ENCODE data around the gene GNAT1. TPM values are rescaled to one million over a fixed set of nuclear protein-coding genes. Genes with fewer than 3 reads are reported as not detected.
A peak's percentile ranks its signal among the peaks of the same experiment; 100 is the strongest.

Gene GNAT1
- total RNA-seq, 1 experiment from 2014 or later, result 0.13 TPM

- Mint-ChIP-seq H3K4me1 (no peaks in the 10 kb centered on the region; the same call in 1 of the 2 replicates), H3K9me3 (no peaks in the 10 kb centered on the region)
- POLR2A ChIA-PET, result interaction anchor here (1.6 kb wide), 1 partner anchor 20 kb away, joined by 4 read pairs; no protein-coding TSS in a partner anchor
These were observed 10.3 kb downstream of the GNAT1 start for GRCh38 chr3:50201573-50202315.

DNA sequence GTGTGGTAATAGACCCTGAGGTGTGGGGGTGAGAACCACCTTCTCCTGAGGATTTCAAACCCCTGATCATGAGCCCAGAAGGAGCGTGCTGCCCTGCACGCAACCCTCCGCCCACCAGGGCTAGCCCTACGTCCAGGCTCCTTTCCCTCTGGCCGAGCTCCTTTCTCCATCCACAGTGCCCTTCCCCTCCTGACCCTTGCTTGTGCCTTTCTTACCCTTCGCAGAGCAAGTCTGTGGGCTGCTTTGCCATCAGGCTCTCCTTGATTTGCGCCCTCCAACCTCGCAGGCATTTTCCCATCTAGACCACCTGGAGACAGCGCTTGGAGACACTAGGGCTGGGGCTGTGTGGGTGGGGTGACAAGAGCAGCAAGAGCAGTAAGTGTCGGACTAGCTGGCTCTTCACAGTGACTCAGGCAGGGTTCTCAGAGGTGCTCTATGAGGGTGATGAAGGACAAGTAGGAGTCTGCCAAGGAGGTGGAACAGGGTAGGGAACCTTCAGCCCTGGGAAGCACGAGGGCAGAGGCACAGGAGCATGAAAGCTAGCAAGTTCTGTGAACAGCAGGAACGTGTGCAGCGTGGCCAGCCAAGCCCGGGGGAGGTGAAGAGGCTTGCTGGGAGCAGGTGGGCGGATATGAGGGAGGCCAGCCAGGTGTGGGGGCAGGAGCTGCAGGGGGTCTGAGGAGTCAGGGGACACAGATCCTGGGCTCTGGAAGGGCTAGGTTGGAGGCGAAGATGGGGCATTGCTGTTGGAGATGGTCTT, 11.1 kb downstream of the GNAT1 start:
- Mint-ChIP-seq H3K36me3 (no peaks in the 10 kb centered on the region), H3K27ac (no peak overlapping the region), H3K4me3 (no peak overlapping the region), H3K27me3 (ENCODE audit: low read depth) (peaks cover 35% of the 10 kb centered on the region), H3K4me1 (no peaks in the 10 kb centered on the region; the same call in 1 of the 2 replicates), H3K9me3 (no peaks in the 10 kb centered on the region)
- DNase-seq (ENCODE audit: low spot score) (no peak), ATAC-seq (no peak)
- no peak for TF ChIP-seq CDX4 (CRISPR knock-in tag; IDR thresholded peaks at IDR 0.05; ENCODE audit: borderline replicate concordance)
- ChIA-PET CTCF (interaction anchor here (0.9 to 6.1 kb wide), 10 partner anchors 8 to 101 kb away, joined by 3 to 133 read pairs (median 8); partner anchors contain the start of genes GNAT1 and HYAL1), POLR2A (interaction anchor here (1.6 kb wide), 1 partner anchor 19 kb away, joined by 4 read pairs; no protein-coding TSS in a partner anchor)

More at GRCh38 chr3:50201573-50202315, 10.3 kb downstream of the GNAT1 start:
- Mint-ChIP-seq H3K4me3 (no peak overlapping the region), H3K36me3 (no peaks in the 10 kb centered on the region), H3K27me3 (ENCODE audit: low read depth) (peaks cover 27% of the 10 kb centered on the region), H3K27ac (no peak overlapping the region)
- TF ChIP-seq GABPB1 (CRISPR knock-in tag; IDR thresholded peaks at IDR 0.05) (peak; percentile 25; the same call in 1 of the 2 replicates), PREB (CRISPR knock-in tag; IDR thresholded peaks at IDR 0.05; ENCODE audit: borderline replicate concordance) (no peak)
- ATAC-seq (no peak), DNase-seq (ENCODE audit: low spot score) (no peak)
- CTCF ChIA-PET, result interaction anchor here (0.9 to 6.1 kb wide), 9 partner anchors 8 to 101 kb away, joined by 3 to 133 read pairs (median 10); partner anchors contain the start of genes GNAT1 and HYAL1

DNA sequence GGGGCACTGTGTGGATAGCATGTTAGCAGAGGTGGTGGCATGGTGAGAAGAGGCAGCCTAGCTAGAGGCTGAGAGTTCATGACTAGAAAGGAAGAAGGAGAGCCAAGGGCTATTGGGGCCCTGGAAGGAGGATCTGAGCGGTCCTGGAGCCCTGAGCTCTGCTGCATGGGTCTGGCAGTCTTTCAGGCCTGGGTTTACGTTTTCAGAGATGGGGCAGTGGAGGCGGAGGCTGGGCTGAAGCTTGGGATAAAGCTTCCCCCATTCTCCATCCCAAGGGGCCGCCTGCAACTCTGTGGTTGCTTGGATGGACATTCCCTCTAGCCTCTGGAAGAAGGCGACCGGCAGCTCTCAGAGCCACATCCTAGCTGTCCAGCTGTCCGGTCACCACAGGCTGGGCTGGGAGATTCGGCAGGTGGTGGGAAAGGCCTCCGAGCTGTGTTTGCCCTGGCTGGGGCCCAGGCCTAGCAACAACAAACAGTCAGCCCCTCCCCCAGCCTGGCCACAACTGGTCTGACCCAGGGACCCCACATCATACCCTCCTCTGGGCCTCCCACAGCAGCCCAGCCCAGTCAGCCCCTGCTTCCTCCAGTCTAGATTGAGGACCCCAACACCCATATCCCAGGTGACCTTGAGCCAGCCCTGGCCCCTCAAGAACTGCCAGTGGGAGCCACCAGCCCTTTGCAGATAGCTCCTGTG, 11.9 kb downstream of the GNAT1 start:
- Mint-ChIP-seq H3K27me3 (ENCODE audit: low read depth) (peaks cover 38% of the 10 kb centered on the region), H3K4me1 (no peaks in the 10 kb centered on the region; the same call in 1 of the 2 replicates), H3K27ac (no peak overlapping the region), H3K9me3 (no peaks in the 10 kb centered on the region), H3K36me3 (no peaks in the 10 kb centered on the region), H3K4me3 (no peak overlapping the region)
- ATAC-seq (no peak), DNase-seq (ENCODE audit: low spot score) (no peak)
- ChIA-PET CTCF (interaction anchor here (1.1 to 6.1 kb wide), 12 partner anchors 8 to 100 kb away, joined by 3 to 133 read pairs (median 10); partner anchors contain the start of genes GNAT1 and HYAL1), POLR2A (interaction anchor here (1.6 kb wide), 1 partner anchor 19 kb away, joined by 4 read pairs; no protein-coding TSS in a partner anchor)
- peak; percentile 47; the same call in 1 of the 2 replicates for TF ChIP-seq GABPB1 (CRISPR knock-in tag; IDR thresholded peaks at IDR 0.05)
- TF ChIP-seq, protein P1, sequence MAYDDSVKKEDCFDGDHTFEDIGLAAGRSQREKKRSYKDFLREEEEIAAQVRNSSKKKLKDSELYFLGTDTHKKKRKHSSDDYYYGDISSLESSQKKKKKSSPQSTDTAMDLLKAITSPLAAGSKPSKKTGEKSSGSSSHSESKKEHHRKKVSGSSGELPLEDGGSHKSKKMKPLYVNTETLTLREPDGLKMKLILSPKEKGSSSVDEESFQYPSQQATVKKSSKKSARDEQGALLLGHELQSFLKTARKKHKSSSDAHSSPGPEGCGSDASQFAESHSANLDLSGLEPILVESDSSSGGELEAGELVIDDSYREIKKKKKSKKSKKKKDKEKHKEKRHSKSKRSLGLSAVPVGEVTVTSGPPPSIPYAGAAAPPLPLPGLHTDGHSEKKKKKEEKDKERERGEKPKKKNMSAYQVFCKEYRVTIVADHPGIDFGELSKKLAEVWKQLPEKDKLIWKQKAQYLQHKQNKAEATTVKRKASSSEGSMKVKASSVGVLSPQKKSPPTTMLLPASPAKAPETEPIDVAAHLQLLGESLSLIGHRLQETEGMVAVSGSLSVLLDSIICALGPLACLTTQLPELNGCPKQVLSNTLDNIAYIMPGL (CRISPR knock-in tag; IDR thresholded peaks at IDR 0.05), result no peak

DNA sequence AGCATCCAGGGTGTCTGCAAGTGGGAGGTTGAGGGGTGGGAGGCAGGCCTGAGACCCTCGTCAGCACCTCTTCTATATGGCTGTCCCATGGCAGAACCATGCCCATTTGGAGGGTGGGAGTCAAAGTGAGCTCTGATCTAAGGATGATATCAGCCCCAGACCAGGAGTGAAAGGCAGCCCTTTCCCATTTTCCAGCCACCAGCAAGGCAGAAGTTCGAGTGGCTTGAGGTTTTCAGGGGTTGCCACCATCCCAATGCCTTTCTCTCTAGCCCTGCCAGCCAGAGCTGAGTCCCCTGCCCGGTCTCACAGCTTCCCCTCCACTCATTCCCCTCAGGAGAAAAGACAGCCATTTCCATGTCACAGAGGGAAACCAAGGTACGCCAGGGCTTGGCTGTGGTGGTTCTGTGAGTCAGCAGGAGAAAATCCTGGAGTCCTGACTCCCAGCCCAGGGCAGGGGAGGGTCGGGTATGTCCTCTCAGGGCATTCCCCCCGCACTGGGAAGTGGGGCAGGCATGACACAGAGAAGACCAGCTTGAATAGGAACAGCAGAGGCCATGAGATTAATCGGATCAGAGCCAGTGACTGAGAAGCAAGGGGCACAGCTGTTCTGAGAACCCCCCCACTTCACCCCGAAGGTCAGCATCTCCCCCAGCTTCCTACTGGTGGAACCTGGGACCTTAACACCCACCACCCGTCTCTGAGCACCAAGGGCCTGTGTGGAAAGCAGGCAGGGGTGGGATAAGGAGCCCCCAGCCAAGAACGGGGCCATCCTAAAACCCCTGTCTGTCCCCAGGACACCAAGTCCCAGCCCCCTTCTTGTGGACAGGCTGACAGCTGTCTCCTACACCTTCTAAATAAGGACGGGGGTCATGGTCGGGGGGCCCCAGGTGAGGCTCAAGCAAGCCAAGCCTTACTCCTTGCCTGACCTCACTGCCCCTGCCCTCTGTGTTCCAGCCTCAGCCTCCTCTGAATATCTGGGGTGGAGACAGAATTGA, 12.7 kb downstream of the GNAT1 start:
- ATAC-seq (no peak), DNase-seq (ENCODE audit: low spot score) (no peak)
- no peak overlapping the region for H3K27ac Mint-ChIP-seq
- H3K9me3 Mint-ChIP-seq, result no peaks in the 10 kb centered on the region
- H3K4me3 Mint-ChIP-seq, result peak overlapping the region; percentile 35; the same call in 1 of the 2 replicates
- no peaks in the 10 kb centered on the region; the same call in 1 of the 2 replicates for H3K4me1 Mint-ChIP-seq
- TF ChIP-seq TEAD1 (CRISPR knock-in tag; IDR thresholded peaks at IDR 0.05) (no peak), GRHL2 (CRISPR knock-in tag; IDR thresholded peaks at IDR 0.05; ENCODE audit: insufficient replicate concordance, severe bottlenecking) (no peak), FOXP1 (CRISPR knock-in tag; IDR thresholded peaks at IDR 0.05; ENCODE audit: borderline replicate concordance) (0 out of 2 replicates have a peak, but pooled peaks have one; percentile 23), ZNF232 (CRISPR knock-in tag; IDR thresholded peaks at IDR 0.05) (no peak)
- TF ChIP-seq, protein P2, sequence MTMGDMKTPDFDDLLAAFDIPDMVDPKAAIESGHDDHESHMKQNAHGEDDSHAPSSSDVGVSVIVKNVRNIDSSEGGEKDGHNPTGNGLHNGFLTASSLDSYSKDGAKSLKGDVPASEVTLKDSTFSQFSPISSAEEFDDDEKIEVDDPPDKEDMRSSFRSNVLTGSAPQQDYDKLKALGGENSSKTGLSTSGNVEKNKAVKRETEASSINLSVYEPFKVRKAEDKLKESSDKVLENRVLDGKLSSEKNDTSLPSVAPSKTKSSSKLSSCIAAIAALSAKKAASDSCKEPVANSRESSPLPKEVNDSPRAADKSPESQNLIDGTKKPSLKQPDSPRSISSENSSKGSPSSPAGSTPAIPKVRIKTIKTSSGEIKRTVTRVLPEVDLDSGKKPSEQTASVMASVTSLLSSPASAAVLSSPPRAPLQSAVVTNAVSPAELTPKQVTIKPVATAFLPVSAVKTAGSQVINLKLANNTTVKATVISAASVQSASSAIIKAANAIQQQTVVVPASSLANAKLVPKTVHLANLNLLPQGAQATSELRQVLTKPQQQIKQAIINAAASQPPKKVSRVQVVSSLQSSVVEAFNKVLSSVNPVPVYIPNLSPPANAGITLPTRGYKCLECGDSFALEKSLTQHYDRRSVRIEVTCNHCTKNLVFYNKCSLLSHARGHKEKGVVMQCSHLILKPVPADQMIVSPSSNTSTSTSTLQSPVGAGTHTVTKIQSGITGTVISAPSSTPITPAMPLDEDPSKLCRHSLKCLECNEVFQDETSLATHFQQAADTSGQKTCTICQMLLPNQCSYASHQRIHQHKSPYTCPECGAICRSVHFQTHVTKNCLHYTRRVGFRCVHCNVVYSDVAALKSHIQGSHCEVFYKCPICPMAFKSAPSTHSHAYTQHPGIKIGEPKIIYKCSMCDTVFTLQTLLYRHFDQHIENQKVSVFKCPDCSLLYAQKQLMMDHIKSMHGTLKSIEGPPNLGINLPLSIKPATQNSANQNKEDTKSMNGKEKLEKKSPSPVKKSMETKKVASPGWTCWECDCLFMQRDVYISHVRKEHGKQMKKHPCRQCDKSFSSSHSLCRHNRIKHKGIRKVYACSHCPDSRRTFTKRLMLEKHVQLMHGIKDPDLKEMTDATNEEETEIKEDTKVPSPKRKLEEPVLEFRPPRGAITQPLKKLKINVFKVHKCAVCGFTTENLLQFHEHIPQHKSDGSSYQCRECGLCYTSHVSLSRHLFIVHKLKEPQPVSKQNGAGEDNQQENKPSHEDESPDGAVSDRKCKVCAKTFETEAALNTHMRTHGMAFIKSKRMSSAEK (CRISPR knock-in tag; IDR thresholded peaks at IDR 0.05; ENCODE audit: borderline replicate concordance), result no peak
- POLR2A ChIA-PET, result interaction anchor here (2.9 kb wide), 1 partner anchor 9 kb away, joined by 11 read pairs; no protein-coding TSS in a partner anchor
- H3K27me3 Mint-ChIP-seq (ENCODE audit: low read depth), result peaks cover 38% of the 10 kb centered on the region
- CTCF ChIA-PET, result interaction anchor here (0.8 to 6.1 kb wide), 12 partner anchors 9 to 117 kb away, joined by 3 to 133 read pairs (median 8); partner anchors contain the start of gene GNAT1
- H3K36me3 Mint-ChIP-seq, result no peaks in the 10 kb centered on the region
